Neural progenitor cell (in vitro differentiated cells): ENCODE data around the gene CTSE. TPM values are rescaled to one million over a fixed set of nuclear protein-coding genes. Genes with fewer than 3 reads are reported as not detected.
"Not testable (repeated sequence)": the region's sequence is repeated elsewhere in the genome, so short reads cannot be mapped to it uniquely, and the experiment has no call there.

ENCODE experiments used
- DNase-seq: peaks from one replicate; pipeline ENCODE4 v3.0.0-alpha.2; 2016; ENCODE audit warnings: low spot score
- H2AFZ ChIP-seq: fragments of 200-600 bp; sonication (generic); replicated peaks from 2 replicates; pipeline ENCODE4 v1.6.1; 2016; ENCODE audit warnings: antibody characterized with exemption
- H3F3A ChIP-seq: fragments of 200-600 bp; sonication (generic); 2 replicates; pipeline ENCODE4 v1.6.1; 2016; ENCODE audit warnings: antibody characterized with exemption, low read depth
- H3K27ac ChIP-seq: fragments of 200-600 bp; sonication (generic); 2 replicates; pipeline ENCODE4 v1.5.1; 2016; ENCODE audit warnings: mild to moderate bottlenecking
- H3K27me3 ChIP-seq: fragments of 200-600 bp; sonication (generic); 2 replicates; pipeline ENCODE4 v1.6.1; 2016; ENCODE audit warnings: mild to moderate bottlenecking, moderate library complexity
- H3K36me3 ChIP-seq: fragments of 200-600 bp; sonication (generic); 2 replicates; pipeline ENCODE4 v1.5.1; 2016
- H3K4me1 ChIP-seq: fragments of 200-600 bp; sonication (generic); 2 replicates; pipeline ENCODE4 v1.6.1; 2016; ENCODE audit warnings: mixed run types
- H3K4me2 ChIP-seq: fragments of 200-600 bp; sonication (generic); 2 replicates; pipeline ENCODE4 v1.6.1; 2016
- H3K4me3 ChIP-seq: fragments of 200-600 bp; sonication (generic); 2 replicates; pipeline ENCODE4 v1.5.1; 2016
- H3K79me2 ChIP-seq: fragments of 200-600 bp; sonication (generic); 2 replicates; pipeline ENCODE4 v1.6.1; 2016; ENCODE audit warnings: low read depth
- H3K9ac ChIP-seq: fragments of 200-600 bp; sonication (generic); 2 replicates; pipeline ENCODE4 v1.6.1; 2016
- H3K9me3 ChIP-seq: fragments of 200-600 bp; sonication (generic); 2 replicates; pipeline ENCODE4 v1.5.1; 2016; ENCODE audit warnings: low read depth
- H4K20me1 ChIP-seq: fragments of 200-600 bp; sonication (generic); 2 replicates; pipeline ENCODE4 v1.6.1; 2016; ENCODE audit warnings: low read depth
- H3K27ac Mint-ChIP-seq: 3 replicates; pipeline ENCODE4 v1.8.0; 2021; ENCODE audit warnings: mixed read lengths
- H3K27me3 Mint-ChIP-seq: 2 replicates; pipeline ENCODE4 v1.8.0; 2022; ENCODE audit warnings: low read depth, mild to moderate bottlenecking, inconsistent platforms, moderate library complexity, mixed read lengths; ENCODE audit not compliant: insufficient read depth
- H3K36me3 Mint-ChIP-seq: 3 replicates; pipeline ENCODE4 v1.8.0; 2021; ENCODE audit warnings: mixed read lengths
- H3K4me1 Mint-ChIP-seq: 3 replicates; pipeline ENCODE4 v1.8.0; 2021; ENCODE audit warnings: mixed read lengths
- H3K4me3 Mint-ChIP-seq: 3 replicates; pipeline ENCODE4 v1.8.0; 2021; ENCODE audit warnings: mild to moderate bottlenecking, moderate library complexity, mixed read lengths
- H3K9me3 Mint-ChIP-seq: 3 replicates; pipeline ENCODE4 v1.8.0; 2020; ENCODE audit warnings: mixed read lengths
- EZH2 ChIP-seq: fragments of 200-600 bp; sonication (generic); IDR thresholded peaks from 2 replicates; pipeline ENCODE4 v1.6.1; 2017; ENCODE audit warnings: antibody characterized with exemption, mild to moderate bottlenecking, moderate library complexity
- EZH2phosphoT487 ChIP-seq: fragments of 200-600 bp; sonication (generic); IDR thresholded peaks from 2 replicates; pipeline ENCODE4 v1.6.1; 2017; ENCODE audit warnings: antibody characterized with exemption
- total RNA-seq: library from RNA; depleted of rRNA; stranded (reverse); fragments of >200 nt; gene quantifications from 2 replicates; pipeline ENCODE4 v1.2.3, GENCODE V29; 2015; ENCODE audit warnings: low replicate concordance
- TF ChIP-seq, protein P1 (sequence below): fragments of 200-600 bp; sonication (generic); IDR thresholded peaks from 2 replicates; pipeline ENCODE4 v1.5.1; 2017; ENCODE audit warnings: antibody characterized with exemption, mild to moderate bottlenecking

CTSE gene
- total RNA-seq, 1 donor from 2014 or later, result not detected

DNA sequence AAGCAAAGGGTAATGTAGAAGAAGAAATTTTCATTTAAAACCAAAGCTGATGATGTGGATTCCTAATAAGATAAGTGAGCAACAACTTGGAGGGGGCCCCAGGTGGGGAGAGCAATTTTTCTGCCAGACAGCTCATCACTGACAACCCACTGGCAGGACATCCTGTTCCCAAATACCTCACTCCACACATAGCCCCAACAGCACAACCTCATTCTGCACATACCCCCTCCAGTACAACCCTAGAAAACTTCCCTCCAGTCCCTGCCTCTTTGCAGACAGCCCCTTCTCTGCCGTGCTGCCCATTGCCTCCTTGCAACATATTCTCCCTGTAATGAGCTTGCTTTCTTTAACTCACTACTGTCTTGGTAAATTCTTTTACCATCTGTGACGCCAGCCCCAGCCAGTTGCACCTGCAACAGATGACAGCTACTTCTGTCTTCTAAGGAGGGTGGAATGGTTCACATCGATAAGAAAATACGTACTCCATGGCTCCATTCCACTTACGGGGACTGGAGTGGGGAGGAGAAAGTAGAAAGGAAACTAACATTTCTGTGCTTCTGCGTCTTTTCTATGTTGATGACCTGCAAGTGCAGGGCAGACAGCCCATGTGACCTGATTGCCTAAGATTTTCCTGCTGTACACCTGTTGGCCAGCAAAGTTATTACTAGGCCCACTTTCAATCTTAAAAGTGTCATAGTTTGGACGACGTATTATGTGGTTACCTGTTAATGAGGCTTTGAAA lies 44.0 kb upstream of the CTSE start:
- Mint-ChIP-seq H3K36me3 (peaks cover 4% of the 10 kb centered on the region), H3K4me3 (no peak overlapping the region), H3K27ac (no peak overlapping the region), H3K9me3 (peaks cover 9% of the 10 kb centered on the region), H3K4me1 (peaks cover 25% of the 10 kb centered on the region), H3K27me3 (peaks cover 8% of the 10 kb centered on the region)
- Histone ChIP-seq H3K4me1 (peaks cover 6% of the 10 kb centered on the region), H3K79me2 (no peaks in the 10 kb centered on the region), H3K4me3 (no peak overlapping the region), H3F3A (no peaks in the 10 kb centered on the region), H3K27me3 (no peaks in the 10 kb centered on the region), H3K4me2 (no peak overlapping the region), H3K27ac (no peak overlapping the region), H2AFZ (no peak overlapping the region), H3K9ac (no peak overlapping the region), H3K9me3 (no peaks in the 10 kb centered on the region), H4K20me1 (no peaks in the 10 kb centered on the region), H3K36me3 (no peaks in the 10 kb centered on the region)
- no peak for DNase-seq
- TF ChIP-seq, protein P1, sequence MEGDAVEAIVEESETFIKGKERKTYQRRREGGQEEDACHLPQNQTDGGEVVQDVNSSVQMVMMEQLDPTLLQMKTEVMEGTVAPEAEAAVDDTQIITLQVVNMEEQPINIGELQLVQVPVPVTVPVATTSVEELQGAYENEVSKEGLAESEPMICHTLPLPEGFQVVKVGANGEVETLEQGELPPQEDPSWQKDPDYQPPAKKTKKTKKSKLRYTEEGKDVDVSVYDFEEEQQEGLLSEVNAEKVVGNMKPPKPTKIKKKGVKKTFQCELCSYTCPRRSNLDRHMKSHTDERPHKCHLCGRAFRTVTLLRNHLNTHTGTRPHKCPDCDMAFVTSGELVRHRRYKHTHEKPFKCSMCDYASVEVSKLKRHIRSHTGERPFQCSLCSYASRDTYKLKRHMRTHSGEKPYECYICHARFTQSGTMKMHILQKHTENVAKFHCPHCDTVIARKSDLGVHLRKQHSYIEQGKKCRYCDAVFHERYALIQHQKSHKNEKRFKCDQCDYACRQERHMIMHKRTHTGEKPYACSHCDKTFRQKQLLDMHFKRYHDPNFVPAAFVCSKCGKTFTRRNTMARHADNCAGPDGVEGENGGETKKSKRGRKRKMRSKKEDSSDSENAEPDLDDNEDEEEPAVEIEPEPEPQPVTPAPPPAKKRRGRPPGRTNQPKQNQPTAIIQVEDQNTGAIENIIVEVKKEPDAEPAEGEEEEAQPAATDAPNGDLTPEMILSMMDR, result no peak
- TF ChIP-seq EZH2 (no peak), EZH2phosphoT487 (no peak)

GRCh38 chr1:206066479-206067171 lies 42.9 kb upstream of the CTSE start:
- Histone ChIP-seq H3K27ac (no peak overlapping the region), H2AFZ (no peak overlapping the region), H3K4me1 (peaks cover 6% of the 10 kb centered on the region), H3K79me2 (no peaks in the 10 kb centered on the region), H3K36me3 (no peaks in the 10 kb centered on the region), H3K9me3 (no peaks in the 10 kb centered on the region), H3K9ac (no peak overlapping the region), H4K20me1 (no peaks in the 10 kb centered on the region), H3K4me3 (no peak overlapping the region), H3K27me3 (no peaks in the 10 kb centered on the region), H3F3A (no peaks in the 10 kb centered on the region), H3K4me2 (no peak overlapping the region)
- Mint-ChIP-seq H3K27me3 (peaks cover 10% of the 10 kb centered on the region), H3K36me3 (peaks cover 6% of the 10 kb centered on the region), H3K4me3 (no peak overlapping the region), H3K4me1 (peaks cover 25% of the 10 kb centered on the region), H3K27ac (no peak overlapping the region), H3K9me3 (peaks cover 15% of the 10 kb centered on the region)
- no peak for TF ChIP-seq EZH2
- TF ChIP-seq, protein P1, result no peak
- TF ChIP-seq EZH2phosphoT487, result no peak
- DNase-seq, result no peak

- Histone ChIP-seq H2AFZ (no peak overlapping the region), H3K4me1 (peaks cover 6% of the 10 kb centered on the region), H3K36me3 (no peaks in the 10 kb centered on the region), H3K79me2 (no peaks in the 10 kb centered on the region), H3K27me3 (no peaks in the 10 kb centered on the region), H4K20me1 (no peaks in the 10 kb centered on the region), H3K4me2 (no peak overlapping the region), H3K9ac (no peak overlapping the region), H3K4me3 (no peak overlapping the region), H3K27ac (no peak overlapping the region), H3F3A (no peaks in the 10 kb centered on the region), H3K9me3 (no peaks in the 10 kb centered on the region)
- H3K4me3 Mint-ChIP-seq, result no peak overlapping the region
- H3K27ac Mint-ChIP-seq, result no peak overlapping the region
- peaks cover 21% of the 10 kb centered on the region for H3K9me3 Mint-ChIP-seq
- TF ChIP-seq EZH2phosphoT487 (no peak), EZH2 (no peak)
- TF ChIP-seq, protein P1, result no peak
- H3K27me3 Mint-ChIP-seq, result peaks cover 10% of the 10 kb centered on the region
- peaks cover 28% of the 10 kb centered on the region for H3K4me1 Mint-ChIP-seq
- no peak for DNase-seq
- H3K36me3 Mint-ChIP-seq, result peaks cover 6% of the 10 kb centered on the region
These were observed 42.0 kb upstream of the CTSE start for GRCh38 chr1:206065547-206066145.

- H3K36me3 Mint-ChIP-seq, H2AFZ ChIP-seq, H3K4me2 ChIP-seq, H3K27me3 ChIP-seq, H3F3A ChIP-seq, H3K9me3 ChIP-seq, DNase-seq, H3K79me2 ChIP-seq, H4K20me1 ChIP-seq, H3K27ac Mint-ChIP-seq, H3K27ac ChIP-seq, H3K36me3 ChIP-seq, H3K4me1 ChIP-seq, H3K4me3 Mint-ChIP-seq, H3K4me3 ChIP-seq, H3K9ac ChIP-seq: not testable (repeated sequence)
- Mint-ChIP-seq H3K4me1 (peaks cover 28% of the 10 kb centered on the region), H3K27me3 (peaks cover 19% of the 10 kb centered on the region), H3K9me3 (peaks cover 25% of the 10 kb centered on the region)
These were observed 40.8 kb upstream of the CTSE start for GRCh38 chr1:206064501-206064900.

DNA sequence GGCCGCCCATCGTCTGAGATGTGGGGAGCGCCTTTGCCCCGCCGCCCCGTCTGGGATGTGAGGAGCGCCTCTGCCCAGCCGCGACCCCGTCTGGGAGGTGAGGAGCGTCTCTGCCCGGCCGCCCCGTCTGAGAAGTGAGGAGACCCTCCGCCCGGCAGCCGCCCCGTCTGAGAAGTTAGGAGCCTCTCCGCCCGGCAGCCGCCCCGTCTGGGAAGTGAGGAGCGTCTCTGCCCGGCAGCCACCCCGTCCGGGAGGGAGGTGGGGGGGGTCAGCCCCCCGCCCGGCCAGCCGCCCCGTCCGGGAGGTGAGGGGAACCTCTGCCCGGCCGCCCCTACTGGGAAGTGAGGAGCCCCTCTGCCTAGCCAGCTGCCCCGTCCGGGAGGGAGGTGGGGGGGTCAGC lies 40.3 kb upstream of the CTSE start:
- not testable (repeated sequence) for H3K4me3 ChIP-seq, H3K9me3 ChIP-seq, H3K36me3 Mint-ChIP-seq, H3K9ac ChIP-seq, H2AFZ ChIP-seq, H4K20me1 ChIP-seq, DNase-seq, H3K36me3 ChIP-seq, H3K4me1 ChIP-seq, H3K4me3 Mint-ChIP-seq, H3K27ac ChIP-seq, H3K4me2 ChIP-seq, H3F3A ChIP-seq, H3K27ac Mint-ChIP-seq, H3K79me2 ChIP-seq, H3K27me3 ChIP-seq
- peaks cover 28% of the 10 kb centered on the region for H3K4me1 Mint-ChIP-seq
- peaks cover 26% of the 10 kb centered on the region for H3K9me3 Mint-ChIP-seq
- H3K27me3 Mint-ChIP-seq, result peaks cover 16% of the 10 kb centered on the region
